ENCODE measurements around the gene SIRPA.

DNA sequence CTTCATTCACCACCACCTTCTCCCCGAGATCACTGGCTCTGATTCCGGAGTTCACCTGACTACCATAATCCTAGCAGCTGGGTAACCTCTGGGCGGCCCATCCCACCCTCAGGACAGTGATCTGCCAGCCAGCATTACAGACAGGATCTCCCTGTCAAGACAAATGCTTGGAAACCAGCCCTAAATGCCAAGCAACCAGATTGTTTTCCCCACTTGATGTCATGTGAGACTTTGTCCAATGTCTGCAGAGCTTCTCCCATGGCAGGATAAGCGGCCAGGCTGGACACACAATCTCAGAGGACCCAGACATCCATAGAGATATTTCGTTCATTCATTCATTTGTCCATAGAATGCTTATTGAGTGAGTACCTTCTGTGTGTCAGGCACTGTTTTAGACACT, 66.2 kb downstream of the SIRPA start:
- TF ChIP-seq, protein P1, sequence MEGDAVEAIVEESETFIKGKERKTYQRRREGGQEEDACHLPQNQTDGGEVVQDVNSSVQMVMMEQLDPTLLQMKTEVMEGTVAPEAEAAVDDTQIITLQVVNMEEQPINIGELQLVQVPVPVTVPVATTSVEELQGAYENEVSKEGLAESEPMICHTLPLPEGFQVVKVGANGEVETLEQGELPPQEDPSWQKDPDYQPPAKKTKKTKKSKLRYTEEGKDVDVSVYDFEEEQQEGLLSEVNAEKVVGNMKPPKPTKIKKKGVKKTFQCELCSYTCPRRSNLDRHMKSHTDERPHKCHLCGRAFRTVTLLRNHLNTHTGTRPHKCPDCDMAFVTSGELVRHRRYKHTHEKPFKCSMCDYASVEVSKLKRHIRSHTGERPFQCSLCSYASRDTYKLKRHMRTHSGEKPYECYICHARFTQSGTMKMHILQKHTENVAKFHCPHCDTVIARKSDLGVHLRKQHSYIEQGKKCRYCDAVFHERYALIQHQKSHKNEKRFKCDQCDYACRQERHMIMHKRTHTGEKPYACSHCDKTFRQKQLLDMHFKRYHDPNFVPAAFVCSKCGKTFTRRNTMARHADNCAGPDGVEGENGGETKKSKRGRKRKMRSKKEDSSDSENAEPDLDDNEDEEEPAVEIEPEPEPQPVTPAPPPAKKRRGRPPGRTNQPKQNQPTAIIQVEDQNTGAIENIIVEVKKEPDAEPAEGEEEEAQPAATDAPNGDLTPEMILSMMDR (IDR thresholded peaks at IDR 0.05): no peak
- no peak for TF ChIP-seq ZFX (IDR thresholded peaks at IDR 0.05; ENCODE audit: borderline replicate concordance)

All from 22Rv1 (cell line).